ENCODE measurements around the gene KPNA4.

The KPNA4 gene

DNA sequence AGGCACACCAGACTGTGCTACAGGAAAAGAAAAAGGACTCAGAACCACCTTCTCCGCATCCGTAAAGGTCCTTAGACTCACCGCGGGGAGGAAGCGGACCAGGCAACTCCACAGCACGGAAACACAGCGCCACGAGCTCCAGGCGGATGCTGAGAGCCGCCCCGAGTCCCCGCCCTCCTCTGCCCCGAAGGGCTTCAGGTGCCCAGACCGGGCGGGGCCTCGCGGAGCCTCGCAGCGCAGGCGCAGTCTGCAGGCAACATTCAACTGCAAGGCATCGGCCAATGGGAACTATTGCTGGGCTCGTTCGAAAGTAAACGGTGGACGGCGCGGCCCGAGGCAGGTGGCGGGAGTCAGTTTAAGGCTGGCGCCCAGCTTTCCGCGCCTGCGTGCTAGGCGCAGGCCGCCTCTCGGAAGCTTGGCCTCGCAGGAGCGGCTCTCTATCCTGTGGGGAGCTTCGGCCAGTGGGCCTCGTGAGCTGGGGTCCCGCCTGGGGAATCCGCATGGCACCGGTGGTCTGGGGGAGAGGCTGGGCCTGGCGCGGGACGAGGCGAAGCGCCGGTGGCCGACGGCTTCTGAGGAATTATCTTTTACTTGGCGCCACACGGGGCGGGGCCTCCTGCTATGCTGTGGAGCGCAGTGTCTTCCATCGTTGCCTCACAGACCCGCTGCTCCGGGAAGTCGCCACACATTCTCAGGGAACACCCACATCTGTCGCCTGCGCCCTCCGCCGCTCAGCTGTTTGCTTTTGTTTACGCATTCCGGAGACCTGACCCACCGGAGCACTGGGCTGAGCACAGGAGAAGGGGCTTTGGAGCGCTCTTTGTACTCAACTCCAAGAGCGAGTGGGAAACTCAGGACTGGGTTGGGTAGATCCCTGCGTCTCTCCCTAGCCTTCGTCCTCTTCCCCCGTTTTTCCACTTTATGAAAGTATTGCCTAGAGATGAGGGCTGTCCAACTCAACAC, 115.5 kb downstream of the KPNA4 start, which contains the start of gene TRIM59:
Gene TRIM59 (minus strand): TSS at position 151 of the 963 bp plus-strand sequence. CDS start 10,603 bp downstream, outside the sequence.
- DNase-seq = no peak

DNA sequence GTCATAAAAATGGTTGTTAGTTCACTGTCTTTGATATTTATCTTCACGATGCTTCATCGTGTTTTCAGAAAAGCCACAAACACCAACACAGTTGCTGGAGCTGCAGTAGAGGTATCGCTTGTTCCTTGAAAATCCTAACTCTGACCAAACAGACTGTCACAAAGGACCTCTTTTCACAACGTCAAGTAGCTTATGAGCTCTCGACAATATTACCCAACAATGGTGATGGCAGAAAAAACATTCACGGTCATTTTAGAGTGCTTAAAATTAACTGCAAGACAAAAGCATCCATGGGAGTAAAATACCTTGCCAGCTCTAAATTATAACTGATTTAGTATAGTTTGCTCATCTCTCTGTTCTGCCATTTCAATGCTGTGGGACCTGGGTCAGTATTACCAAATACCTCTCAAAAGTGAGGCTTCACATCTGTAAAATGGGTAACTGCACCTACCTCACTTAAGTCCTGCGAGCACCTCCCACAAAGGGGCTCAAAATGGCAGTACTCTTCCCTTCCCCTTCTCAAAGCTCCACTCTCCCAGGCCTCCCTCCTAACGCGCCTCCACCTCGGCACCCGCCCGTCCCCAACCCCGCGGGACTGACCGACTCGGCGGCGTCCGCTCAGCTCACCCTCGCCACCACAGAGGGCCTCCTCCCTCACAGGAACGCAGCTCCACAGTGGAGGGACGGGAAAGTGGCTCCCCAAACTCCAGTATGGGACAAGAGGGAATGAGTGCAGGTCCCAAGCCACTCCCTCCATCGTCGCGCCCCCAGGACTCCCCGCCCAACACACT, 116.3 kb downstream of the KPNA4 start:
- DNase-seq = no peak

GRCh38 chr3:160447544-160447943, 117.8 kb downstream of the KPNA4 start:
- no peak for DNase-seq

DNA sequence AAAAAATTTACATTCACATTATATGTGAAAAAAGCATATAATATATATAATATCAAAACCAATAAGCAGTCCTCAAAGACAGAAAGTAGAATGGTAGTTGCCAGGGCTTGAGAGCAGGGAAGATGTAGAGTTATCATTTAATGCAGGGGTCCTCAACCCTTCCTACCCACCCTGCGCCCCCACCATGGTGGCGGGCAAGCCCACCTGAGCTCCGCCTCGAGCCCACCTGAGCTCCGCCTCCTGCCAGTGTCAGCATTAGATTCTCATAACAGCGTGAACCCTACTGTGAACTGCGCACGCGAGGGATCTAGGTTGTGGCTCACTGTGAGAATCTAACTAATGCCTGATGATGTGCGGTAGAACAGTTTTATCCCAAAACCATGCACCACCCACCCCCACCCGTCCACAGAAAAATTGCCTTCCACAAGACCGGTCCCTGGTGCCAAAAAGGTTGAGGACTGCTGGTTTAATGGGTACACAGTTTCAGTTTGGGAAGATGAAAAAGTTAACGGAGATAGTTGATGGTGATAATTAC, 118.8 kb downstream of the KPNA4 start:
- no peak for DNase-seq

GRCh38 chr3:160445854-160446253, 119.5 kb downstream of the KPNA4 start:
- no peak for DNase-seq
